Hindlimb muscle (tissue), 1 donor: ENCODE measurements around the gene TNN. TPM values are rescaled to one million over a fixed set of nuclear protein-coding genes. Genes with fewer than 3 reads are reported as not detected.
A peak's percentile ranks its signal among the peaks of the same experiment; 100 is the strongest.

Experiments used
- DNase-seq: peaks from one replicate; pipeline ENCODE4 v3.0.0-alpha.2; 2013
- polyA plus RNA-seq: library from polyadenylated mRNA; unstranded; fragments of 120-200 nt; gene quantifications from one replicate; pipeline ENCODE4 v1.2.1, GENCODE V29; 2013; ENCODE audit not compliant: insufficient read length

TNN gene
- polyA plus RNA-seq, 1 donor, result 4.8 TPM

DNA sequence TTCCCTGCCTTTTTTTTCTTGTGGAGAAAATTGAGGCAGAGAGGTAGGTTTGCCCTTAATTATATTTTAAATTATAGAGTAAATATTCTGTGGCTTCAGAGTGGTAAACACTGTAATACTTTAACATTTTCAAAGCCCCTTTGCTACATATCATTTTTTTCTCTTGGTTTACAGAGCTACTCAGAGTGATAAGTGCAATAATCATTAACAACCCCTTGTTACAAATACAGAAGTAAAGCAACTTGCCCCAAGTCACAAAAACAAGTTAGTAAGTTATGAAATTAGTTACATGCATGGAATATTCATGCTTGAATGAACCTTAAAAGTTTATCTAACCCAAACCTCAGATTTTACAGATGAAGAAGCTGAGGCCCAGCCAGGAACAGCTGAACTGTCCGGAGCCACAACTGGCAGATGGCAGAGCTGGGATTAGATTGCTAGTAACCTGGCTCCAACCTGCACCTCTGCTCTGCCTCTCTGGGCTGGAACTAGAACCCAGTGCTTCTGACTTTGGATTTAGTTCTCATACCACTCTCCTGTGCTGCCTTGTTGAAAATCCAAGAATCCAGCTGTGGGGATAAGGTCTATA, 48.7 kb downstream of the TNN start:
- DNase-seq, result no peak

DNA sequence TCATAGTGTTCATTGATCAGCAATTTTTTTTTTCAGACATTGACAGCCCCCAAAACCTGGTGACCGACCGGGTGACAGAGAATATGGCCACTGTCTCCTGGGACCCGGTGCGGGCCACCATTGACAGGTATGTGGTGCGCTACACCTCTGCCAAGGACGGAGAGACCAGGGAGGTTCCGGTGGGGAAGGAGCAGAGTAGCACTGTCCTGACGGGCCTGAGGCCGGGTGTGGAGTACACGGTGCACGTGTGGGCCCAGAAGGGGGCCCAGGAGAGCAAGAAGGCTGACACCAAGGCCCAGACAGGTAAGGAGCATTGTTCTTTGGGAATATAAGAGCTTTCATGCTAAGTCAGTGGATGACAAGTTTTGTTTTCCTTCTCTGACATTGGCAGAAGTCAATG, 49.3 kb downstream of the TNN start:
- no peak for DNase-seq

DNA sequence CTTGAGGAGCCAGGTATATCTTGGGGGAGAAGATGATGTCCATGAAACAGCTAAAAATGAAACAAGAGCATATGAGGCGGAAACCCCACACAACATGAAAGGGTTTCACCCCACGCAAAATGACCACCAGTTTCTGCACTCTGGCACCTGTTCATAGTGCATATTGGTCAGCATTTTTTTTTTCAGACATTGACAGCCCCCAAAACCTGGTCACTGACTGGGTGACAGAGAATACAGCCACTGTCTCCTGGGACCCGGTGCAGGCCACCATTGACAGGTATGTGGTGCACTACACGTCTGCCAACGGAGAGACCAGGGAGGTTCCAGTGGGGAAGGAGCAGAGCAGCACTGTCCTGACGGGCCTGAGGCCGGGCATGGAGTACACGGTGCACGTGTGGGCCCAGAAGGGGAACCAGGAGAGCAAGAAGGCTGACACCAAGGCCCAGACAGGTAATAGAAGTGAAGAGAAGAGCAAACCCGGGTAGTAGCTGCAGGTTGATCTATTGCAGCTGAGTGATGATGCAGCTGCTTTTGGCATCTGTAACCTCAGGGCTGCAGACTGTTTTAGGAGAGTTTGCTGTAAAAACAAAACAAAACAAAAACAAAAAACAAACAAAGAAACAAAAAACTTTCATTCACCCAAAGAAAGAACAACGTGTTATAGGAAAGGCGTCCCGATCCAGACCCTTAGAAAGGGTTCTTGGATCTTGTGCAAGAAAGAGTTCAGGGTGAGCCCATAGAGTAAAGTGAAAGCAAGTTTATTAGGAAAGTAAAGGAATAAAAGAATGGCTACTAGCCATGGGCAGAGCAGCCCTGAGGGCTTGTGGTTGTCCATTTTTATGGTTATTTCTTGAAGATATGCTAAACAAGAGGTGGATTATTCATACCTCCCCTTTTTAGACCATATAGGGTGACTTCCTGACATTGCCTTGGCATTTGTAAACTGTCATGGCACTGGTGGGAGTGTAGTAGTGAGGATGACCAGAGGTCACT, 51.0 kb downstream of the TNN start:
- no peak for DNase-seq

DNA sequence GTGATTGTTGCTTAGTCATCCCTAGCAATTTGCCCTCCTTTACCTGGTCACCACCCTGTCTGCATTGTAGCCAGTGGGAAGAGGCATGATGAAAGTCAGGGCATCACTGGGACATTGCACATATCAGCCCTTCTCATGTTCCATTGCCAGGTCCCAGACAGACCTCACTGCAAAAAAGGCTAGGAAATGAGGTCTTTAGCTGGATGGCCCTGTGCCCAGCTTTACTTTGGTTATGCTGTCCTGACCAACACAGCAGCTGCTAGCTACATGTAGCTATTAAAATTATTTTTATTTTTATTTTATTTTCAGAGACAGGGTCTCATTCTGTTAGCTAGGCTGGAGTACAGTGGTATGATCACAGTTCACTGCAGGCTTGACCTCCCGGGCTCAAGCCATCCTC, 52.9 kb downstream of the TNN start:
- DNase-seq, result no peak

DNA sequence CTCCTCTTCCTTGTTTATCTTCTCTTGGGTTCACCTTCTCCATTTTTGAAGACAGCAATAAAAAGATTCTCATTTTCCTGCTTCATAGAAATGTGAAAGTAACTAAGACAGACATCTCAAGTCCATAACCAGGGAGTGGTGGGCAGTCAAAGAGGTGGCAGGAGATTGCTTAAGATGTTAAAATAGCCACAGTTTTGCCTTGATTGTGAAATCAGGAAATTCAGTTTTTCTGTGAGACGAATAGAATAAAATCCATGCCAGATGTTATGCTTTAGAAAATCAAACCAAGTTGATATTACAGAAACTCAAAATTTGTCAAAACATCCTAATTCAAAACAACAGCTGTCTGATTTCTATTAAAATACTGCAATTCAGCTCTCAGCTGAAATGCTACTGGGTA, 57.2 kb downstream of the TNN start:
- DNase-seq, result no peak

DNA sequence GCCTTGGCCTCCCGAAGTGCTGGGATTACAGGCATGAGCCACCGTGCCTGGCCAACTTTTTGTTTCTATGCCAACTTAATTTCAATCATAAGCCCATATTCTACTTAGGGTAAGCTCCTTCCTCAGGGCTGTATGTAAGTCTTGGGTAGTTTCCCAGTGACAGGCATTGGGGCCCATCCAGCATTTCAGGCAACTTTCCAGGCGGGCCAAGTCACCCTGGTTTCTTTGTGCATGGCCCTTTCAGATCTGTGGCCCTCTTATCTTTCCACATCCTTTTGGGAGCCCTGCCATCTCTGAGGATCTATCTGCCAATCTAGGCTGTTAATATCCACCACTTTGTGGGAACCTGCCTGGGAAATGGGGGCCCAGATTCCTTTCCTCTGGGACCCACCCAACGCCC, 58.7 kb downstream of the TNN start:
- DNase-seq, result no peak

DNA sequence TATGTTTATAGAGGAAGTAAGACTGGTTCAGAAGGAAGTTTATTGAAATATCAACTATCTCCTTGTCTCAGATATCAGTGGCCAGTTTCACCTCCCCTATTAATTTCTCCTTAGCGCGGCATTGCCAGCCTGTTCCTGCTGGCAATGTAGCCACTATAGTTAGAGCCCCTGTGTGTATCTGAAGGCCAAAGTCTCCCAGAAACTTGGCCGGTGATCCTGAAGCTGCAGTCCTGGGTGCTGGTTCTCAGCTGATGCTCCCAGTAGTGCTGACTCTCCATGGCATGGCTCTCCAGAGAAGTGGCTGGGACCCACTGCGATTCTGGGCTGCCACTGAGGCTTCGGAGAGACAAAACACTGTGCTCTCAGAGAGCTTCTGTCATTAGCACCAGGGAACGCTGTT, 59.9 kb downstream of the TNN start:
- DNase-seq, result no peak

DNA sequence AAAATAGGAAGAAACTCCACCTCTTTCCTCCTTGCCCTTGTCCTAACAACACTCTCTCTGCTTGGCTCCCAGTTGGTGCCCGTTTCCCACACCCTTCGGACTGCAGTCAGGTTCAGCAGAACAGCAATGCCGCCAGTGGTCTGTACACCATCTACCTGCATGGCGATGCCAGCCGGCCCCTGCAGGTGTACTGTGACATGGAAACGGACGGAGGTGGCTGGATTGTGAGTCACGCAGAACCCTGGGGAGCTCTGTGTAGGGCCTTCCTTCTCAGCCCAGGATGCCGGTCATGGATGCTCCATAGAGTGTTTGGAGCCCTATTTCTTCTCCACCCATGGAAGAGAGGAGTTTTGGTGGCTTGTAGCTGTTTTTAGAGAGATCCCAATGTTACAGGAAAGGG, 60.9 kb downstream of the TNN start:
- no peak for DNase-seq

DNA sequence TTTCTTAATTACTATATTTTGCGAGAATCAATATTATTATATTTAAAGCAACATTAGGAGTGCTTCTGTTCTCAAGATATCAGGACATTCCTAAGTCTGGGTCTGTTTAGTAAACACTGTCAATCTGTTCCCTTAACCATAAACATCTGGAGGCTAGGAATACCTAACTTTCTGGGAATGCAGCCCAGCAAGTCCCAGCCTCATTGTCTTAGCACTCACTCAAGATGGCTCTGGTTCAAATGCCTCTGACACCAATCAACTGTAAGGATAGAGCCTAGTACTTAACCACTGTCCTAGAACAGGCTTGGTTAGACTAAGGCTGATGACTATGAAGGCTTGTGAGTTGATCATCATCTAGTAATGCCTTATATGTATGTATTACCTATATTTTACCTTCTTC, 61.5 kb downstream of the TNN start:
- peak; percentile 55 for DNase-seq

DNA sequence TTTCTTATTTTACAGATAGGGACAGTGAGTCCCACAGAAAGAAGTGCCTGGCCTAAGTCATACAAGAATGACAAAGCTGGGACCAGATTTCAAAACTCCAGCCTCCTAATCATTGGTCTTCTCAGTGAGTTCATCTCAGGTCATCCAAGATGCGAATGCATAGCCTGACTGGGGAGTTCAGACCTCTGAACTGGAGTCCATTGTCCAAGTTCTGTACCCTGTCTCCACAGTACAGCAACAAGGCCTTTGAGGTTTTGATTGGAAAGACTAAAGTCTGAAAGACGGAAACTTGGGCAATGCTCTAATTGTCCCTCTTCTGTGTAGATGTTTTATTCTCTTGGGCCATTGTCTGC, 62.0 kb downstream of the TNN start:
- no peak for DNase-seq

DNA sequence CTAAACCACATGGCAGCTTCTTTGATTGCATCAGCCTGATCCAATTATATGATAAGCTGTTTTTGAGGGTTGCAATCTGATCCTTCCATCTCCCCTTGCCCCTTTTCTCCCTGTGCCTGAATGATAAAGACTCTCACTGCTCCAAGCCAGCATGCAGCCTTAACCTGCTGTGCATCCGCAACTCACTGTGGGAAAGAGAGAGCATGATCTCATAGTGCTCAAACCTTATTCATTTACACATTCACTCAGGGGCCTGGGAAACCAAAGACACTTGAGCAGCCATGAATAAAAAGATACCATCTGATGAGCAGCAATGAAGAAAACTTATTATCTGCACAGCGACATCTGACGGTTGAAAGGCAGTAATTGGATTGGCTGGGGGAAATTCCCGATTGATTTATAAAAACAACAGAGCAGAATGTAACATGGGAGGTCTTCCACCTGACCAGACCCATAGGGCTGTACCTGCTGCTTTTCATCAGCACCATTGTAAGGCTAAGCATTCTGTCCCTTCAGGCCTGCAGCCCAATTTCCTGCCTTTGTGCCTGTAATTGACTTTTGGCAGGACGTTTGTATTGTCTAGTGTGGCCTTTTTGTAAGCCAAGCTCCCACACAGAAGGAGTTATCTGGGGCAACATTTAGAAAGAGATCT, 62.5 kb downstream of the TNN start:
- DNase-seq, result no peak

DNA sequence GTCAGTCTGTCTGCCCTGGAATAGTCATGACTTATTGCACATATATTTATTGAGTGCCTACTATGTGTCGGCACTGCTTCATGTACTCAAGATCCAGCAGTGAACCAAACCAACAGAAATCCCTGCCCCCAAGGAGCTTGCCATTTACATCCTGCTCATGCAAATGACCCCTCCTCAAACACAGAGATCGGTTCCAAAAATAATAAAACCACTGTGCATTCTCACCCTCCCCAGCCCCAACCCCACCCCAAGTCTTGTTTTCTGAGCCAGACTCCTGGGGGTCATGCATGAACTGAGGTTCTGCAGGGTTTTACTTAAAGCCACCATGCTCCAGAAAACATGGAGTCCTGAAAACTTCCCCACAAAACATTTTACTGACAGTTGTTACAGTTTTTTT, 63.0 kb downstream of the TNN start:
- DNase-seq, result no peak

DNA sequence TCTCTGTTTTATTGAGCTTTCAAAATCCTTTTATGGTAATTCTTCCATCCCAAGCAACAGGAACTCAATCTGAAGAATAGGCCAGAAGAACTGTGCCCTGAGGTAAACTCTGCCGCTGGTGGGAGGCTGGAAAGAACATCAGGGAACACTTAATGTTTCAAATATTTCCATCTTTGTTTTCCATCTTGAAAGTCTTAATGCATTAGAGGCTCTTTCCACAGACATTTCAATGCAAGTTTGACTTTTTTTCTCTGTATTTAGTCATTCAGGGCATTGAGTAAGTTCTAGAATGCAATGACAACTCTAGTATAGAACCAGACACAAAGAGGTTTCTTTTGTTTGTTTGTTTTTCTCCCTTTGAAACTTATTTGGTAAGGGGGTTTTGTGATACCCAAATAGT, 63.5 kb downstream of the TNN start:
- DNase-seq, result no peak

DNA sequence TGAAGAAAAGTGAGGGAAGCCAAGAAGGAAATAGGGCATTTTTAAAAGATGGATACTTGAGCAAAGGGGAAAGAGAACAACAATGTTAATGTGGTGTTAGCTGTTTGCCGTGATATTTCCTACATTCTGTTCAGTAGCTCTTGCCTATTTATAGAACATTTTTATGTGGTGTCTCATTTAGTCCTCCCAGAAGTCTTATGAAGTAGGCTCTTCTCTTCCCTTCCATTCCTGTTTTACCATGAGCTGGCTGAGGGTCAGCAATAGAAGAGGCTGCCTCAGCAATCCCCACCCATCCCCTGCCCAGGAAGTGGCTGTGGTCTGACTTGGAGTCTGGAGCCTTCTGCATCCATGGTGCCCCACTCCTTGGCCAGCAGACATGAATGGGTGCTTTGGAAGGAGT, 64.8 kb downstream of the TNN start:
- DNase-seq, result no peak

DNA sequence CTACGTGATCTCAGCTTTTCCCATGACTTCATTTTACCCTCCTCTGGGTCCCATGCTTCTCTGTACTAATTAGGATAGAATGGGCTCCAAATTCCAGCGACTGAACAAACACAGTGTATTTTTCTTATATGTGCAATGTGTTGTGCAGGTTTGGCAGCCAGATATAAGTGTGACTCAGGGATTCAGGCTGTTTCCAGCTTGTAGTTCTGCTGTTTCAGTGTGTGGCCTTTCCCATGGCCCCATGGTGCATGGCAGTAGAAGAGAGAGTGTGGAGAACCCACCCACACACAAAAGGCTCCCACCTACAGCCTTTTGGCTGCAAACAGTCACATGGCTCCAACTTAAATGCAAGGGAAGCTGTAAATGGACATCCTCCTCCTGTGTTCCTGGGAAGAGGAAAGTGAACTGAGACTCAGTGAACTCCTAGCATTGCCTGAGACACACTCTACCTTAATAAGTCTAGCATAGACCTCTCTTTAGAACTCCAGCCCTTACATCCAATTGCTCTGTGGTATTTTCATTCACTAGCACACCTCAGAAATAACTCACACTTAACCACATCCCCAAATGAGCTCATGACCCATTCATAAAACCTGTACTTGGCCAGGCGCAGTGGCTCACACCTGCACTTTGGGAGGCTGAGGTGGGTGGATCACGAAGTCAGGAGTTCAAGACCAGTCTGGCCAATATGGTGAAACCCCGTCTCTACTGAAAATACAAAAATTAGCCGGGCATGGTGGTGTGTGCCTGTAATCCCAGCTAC, 66.2 kb downstream of the TNN start:
- DNase-seq, result no peak

DNA sequence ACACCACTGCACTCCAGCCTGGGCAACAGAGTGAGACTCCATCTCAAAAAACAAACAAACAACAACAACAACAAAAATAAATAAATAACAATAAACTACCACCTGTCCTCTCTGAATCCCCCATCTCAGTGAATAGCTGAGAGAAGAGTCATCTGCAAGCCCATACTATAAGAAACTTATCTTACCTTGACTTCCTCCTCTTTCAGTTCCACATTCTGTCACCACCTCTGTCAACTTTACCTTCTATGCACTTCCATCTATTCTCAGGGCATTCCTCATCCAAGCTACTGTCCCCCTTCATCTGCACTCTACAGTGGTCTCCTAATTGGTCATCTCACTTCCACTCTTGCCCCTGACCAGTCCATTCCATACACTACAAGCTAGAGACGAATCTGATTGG, 66.9 kb downstream of the TNN start:
- no peak for DNase-seq

DNA sequence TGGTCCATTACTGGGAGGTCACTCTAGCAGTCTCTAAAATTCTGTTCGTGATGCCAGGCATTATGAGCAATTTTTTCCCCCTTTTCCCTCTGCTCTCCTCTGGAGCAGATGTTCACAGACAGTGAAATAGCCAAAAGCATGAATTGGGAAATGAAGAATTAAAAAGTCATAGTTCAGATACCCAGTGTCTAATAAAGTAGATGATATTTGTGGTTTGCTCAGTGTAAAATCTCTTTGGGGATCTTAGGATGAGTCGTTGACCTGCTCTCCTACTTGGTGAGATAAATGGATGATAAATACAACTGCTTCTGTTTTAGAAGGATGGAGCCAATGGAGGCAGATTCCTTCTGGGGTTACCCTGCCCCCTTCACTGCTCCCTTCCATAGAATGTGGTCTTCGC, 68.6 kb downstream of the TNN start:
- no peak for DNase-seq

DNA sequence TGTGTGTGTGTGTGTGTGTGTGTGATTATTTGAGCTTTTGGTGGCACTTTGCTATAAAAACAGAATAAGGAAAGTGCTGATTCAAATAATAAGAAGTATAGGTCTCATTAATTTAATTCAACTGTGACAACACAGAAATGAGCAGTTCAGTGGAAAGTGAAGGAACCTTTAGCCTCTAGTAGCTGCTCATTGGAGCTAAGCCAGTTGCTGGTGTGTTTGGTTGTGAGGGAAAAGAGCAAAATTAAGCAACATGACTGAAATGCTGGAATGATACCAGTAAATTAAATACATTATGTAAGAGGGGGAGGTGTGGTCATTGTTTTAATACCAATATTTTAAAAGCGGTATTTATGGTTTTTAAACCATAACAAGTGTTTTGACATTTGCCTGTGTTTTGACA, 69.7 kb downstream of the TNN start:
- no peak for DNase-seq

DNA sequence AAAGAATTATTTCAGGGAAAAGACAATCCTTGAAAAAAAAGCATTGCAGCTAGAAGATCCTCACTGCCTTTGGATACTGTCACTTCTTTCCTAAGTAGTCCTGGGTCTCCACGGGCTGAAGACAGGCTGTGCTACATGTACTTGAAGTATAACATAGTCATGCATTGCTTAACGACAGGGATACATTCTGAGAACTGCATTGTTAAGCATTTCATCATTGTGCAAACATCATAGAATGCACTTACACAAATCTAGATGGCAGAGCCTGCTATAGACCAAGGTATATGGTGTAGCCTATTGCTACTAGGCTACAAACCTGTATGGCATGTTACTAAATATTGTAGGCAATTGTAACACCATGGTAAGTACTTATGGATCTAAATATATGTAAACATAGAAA, 70.9 kb downstream of the TNN start:
- no peak for DNase-seq

DNA sequence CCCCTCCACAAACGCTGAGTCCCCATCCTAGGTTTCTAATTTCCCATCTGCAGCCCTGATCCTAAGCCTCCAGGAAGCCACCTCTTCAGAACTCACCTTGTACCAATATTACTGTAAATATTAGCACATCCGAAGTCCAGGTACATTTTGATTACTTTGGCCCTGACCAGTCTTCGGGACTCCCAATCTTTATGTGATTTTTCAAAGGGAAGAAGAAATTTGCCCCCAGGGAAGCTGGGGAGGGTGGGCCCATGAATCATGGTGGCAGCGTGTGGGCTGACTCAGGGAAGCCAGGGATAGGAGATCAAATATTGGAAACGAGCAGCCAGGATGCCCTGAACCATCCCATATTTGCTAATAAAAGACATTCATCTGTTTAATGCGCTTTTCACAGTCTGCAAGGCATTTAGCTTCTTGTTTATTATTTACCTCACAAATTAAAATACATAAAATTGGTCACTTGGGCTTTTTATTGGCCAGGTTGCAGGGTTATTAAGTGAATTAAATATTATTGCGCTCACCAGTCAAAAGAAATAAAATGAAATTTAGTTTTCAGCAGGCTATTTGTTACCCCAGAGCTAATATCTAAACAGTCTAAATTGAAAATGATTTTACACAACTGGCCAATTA, 78.4 kb downstream of the TNN start:
- no peak for DNase-seq

DNA sequence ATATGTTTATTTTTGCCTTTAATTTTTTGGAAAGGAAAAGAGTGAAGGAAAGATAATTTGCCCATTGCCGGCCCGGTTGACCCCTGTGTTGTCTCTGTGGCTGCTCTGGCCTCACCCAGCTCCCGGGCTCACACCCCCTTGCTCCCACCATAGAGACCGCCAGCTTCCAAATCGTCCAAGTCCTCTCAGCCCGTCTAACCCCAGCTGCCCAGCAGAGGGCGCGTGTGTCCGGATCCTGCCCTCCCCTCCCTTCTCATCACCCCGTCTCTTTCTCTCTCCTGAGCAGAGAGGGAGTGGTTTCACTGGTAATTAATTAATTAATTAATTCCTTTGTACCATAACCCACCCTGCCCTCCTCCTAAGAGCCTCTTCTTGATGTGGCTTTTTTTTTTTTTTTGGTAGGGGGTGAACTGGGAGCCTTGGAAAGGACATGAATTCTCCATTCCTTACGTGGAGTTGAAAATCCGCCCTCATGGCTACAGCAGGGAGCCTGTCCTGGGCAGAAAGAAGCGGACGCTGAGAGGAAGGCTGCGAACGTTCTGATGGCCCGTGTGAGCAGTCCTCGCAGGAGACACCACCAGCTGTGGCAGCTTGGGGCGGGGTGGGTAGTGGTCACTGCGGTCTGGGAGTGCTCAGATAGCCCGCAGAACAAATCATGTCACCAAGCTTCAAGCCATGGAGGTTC, 79.0 kb downstream of the TNN start:
- DNase-seq, result peak; percentile 62

DNA sequence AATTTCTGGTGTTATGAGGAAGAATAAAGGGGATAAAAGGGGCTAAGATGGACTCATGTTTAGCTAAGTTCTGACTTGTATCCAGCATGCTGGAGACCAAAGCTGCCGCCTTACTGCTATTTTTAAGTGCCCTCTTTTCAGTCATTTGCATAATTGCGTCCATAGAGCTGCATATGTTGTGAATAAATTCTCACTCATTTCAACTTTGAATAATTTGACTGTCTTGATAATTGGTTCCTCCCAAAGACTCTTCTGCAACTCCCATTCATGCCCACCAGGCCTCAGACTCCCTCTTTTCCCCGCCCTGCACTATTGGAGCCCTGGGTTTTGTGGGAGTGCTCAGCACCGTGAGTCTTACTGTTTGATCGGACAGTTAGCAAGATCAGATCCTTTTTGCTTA, 79.9 kb downstream of the TNN start:
- DNase-seq, result no peak
